Renal cortical epithelial cell (primary cell): ENCODE results near the gene ADIPOR2. TPM values are rescaled to one million over a fixed set of nuclear protein-coding genes. Genes with fewer than 3 reads are reported as not detected.

Experiments
- DNase-seq: peaks from one replicate; pipeline ENCODE4 v3.0.0-alpha.2; 2011; ENCODE audit warnings: low read depth
- total RNA-seq: library from RNA; depleted of rRNA; stranded (reverse); fragments of >200 nt; gene quantifications from 2 replicates; pipeline ENCODE4 v1.2.3, GENCODE V29; 2014

ADIPOR2 gene
- total RNA-seq, 1 donor from 2014 or later: 47.1 TPM

DNA sequence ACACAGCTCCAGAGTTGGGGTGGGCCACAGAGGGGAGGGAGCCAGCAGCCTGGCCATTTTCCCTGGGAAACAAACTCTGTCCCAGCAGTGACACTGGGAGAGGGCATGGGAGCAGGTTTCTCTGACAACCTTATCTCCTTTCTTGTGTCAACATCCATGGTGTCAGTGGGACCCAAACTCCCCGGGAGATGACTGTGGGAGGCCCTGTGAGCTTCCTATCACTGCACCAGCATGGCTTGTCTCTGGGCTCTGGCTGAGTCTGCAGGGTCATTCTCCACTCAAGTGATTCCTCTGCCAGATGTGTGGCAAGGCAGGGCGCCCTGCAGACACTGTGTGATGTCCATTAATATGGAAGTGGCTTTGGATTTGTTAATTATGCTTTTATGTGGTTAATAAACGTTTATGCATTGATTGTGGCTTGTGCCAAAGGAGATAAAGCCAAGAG lies 139.6 kb downstream of the ADIPOR2 start:
- DNase-seq: no peak

- peak; percentile 65 for DNase-seq
These were observed 140.4 kb downstream of the ADIPOR2 start for GRCh38 chr12:1830981-1831963.

GRCh38 chr12:1832801-1833595 lies 142.1 kb downstream of the ADIPOR2 start:
- no peak for DNase-seq

GRCh38 chr12:1833596-1834028 lies 142.7 kb downstream of the ADIPOR2 start:
- no peak for DNase-seq

GRCh38 chr12:1834186-1834925 lies 143.5 kb downstream of the ADIPOR2 start:
- no peak for DNase-seq

- no peak for DNase-seq
These were observed 144.6 kb downstream of the ADIPOR2 start for GRCh38 chr12:1835211-1836131.

GRCh38 chr12:1836241-1836803 lies 145.5 kb downstream of the ADIPOR2 start:
- no peak for DNase-seq

- peak; percentile 38 for DNase-seq
These were observed 146.1 kb downstream of the ADIPOR2 start for GRCh38 chr12:1836854-1837421.

DNA sequence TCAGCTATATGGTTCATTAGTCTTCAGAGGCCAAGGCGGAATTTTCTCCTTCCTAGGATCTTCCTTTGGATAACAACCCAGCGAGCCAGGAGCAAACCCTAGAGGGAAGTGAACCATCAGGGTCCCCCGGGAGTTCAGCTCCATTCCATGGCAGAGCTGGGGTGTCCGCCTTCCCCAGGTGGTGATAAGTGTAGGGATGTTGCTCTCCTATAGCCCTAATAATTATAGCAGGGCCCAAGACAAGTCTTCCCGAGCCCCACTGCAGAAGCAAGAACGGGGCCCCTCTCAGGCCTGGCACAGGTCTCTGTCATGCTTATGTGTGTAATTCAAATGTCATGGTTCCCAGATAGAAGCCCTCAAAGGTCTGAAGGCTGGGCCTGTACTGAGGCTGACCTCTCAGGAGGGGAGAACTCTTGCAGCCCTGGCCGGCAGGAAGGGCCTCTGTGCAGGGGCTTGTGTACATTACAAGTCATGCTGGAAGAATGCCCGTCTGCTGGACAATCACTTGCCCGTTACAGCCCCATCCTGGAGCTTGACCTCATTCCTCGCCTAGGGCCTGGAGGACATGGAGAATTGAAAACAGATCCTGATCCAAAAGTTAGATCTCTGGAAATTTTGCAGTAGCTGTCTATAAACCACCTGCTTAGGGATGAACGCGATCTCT lies 146.8 kb downstream of the ADIPOR2 start:
- peak; percentile 33 for DNase-seq

Other genes starting within 250 kb of the ADIPOR2 start
- 6.4 and 17.3 TPM in 2 replicates for gene FBXL14, start 96.5 kb upstream of the ADIPOR2 start, total RNA-seq
- gene WNT5B, start 61.8 kb upstream of the ADIPOR2 start, total RNA-seq: 11.0 and 102 TPM in 2 replicates
- gene LRTM2, start 129.5 kb downstream of the ADIPOR2 start, total RNA-seq: not detected in 2 replicates
- 0.17 and 0.20 TPM in 2 replicates for gene CACNA2D4, start 227.6 kb downstream of the ADIPOR2 start, total RNA-seq